ENCODE data around the gene TASP1.
"Not testable (repeated sequence)": the region's sequence is repeated elsewhere in the genome, so short reads cannot be mapped to it uniquely, and the experiment has no call there.

TASP1 gene

DNA sequence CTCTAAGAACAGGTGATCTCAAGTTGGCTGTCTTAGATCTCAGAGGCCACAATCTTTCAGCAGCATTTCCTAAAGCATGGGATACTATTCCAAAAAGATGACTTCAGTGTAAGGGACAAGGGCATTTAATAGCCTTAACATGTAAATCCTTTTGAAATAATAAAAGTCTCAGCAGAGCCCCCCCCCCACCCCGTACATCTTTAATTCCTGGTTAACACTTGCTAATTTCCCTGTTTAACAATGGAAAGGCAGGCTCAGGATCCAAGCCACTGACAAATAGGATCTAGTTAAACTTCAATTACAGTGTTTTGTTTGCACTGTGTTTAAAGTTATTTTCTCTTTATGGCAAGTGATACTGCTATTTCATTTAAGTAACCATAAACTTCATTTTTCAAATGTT, 12.0 kb downstream of the TASP1 start:
- H3K27ac Mint-ChIP-seq: no peak overlapping the region
- peaks cover 14% of the 10 kb centered on the region for H3K36me3 Mint-ChIP-seq (ENCODE audit: low read depth)
- H3K4me1 Mint-ChIP-seq (ENCODE audit: low read depth): no peaks in the 10 kb centered on the region
- no peaks in the 10 kb centered on the region for H3K9me3 Mint-ChIP-seq
- H3K27me3 Mint-ChIP-seq (ENCODE audit: low read depth): no peaks in the 10 kb centered on the region
- DNase-seq (ENCODE audit: low spot score): no peak
- H3K4me3 Mint-ChIP-seq: no peak overlapping the region

DNA sequence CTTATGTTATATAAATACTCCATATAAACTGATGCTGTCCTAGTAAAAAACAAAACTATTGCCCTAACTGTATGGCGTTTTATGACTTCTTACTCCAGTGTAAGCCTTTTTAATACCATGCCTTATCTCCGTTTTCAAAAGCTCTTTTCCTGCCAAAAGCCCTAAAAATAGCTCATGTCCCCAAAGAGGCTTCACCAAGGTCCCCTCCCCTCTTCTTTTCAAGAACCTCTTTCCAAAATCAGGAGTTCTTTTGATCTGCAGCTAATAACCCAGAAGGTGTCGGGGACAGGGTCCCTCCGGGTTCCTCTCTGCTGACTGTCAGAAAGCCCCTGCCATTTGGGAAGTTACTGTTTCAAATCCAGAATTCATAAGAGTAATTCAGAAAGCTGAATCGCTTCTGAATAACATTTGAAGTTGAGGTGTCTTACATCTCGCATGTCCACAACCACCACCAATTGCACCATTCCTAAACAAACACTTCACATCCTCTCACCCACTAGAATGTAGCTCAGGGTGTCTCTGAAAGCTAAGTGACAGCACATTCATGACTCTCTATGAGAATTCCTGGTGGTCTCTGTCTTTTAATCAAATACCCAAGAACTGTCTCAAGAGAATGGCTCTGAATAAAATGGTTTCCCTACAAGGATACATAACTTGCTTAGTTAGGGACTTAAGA, 13.3 kb downstream of the TASP1 start:
- H3K9me3 Mint-ChIP-seq: no peaks in the 10 kb centered on the region
- DNase-seq (ENCODE audit: low spot score): no peak
- H3K4me1 Mint-ChIP-seq (ENCODE audit: low read depth): no peaks in the 10 kb centered on the region
- H3K4me3 Mint-ChIP-seq: no peak overlapping the region
- no peak overlapping the region for H3K27ac Mint-ChIP-seq
- H3K27me3 Mint-ChIP-seq (ENCODE audit: low read depth): no peaks in the 10 kb centered on the region
- H3K36me3 Mint-ChIP-seq (ENCODE audit: low read depth): peaks cover 14% of the 10 kb centered on the region

DNA sequence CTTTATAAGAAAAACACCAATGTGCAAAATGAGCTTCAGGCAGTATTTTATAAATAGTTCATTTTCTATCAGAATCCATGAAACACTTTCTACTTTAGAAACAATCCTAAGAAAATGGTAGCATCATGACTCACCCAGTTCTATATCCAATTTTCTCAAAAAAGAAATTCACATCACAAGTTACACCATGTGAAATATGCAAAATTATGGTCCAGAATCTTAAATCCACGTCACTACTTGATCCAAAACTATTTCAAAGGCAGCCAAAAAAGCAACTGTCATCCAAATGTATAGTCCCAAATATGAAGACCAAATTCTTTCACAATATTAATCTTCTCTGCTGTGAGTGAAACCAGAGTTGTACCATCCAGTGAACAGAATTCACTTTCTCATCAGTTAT, 19.3 kb downstream of the TASP1 start:
- not testable (repeated sequence) for H3K36me3 Mint-ChIP-seq (ENCODE audit: low read depth); H3K4me3 Mint-ChIP-seq; H3K4me1 Mint-ChIP-seq (ENCODE audit: low read depth); H3K9me3 Mint-ChIP-seq; H3K27me3 Mint-ChIP-seq (ENCODE audit: low read depth); H3K27ac Mint-ChIP-seq; DNase-seq (ENCODE audit: low spot score)

DNA sequence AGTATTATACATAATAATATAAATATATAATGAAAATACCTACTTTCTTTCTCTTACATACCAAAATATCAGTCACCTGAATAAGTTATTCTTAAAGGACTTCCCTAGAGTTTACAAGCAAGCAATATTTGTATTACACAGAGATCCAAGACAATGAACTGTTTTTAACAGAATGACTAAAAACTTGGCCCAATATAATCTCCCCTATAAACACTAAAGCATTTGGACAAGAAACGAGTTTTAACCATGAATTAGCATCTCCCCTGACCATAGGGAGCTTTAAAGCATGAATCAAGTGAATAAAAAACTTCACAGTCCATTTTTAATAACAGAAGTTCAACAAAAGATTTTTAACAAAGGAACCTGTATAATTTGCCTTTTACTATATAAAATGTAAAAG, 20.3 kb downstream of the TASP1 start:
- not testable (repeated sequence) for H3K27me3 Mint-ChIP-seq (ENCODE audit: low read depth); H3K36me3 Mint-ChIP-seq (ENCODE audit: low read depth); DNase-seq (ENCODE audit: low spot score); H3K27ac Mint-ChIP-seq; H3K4me3 Mint-ChIP-seq; H3K4me1 Mint-ChIP-seq (ENCODE audit: low read depth); H3K9me3 Mint-ChIP-seq

DNA sequence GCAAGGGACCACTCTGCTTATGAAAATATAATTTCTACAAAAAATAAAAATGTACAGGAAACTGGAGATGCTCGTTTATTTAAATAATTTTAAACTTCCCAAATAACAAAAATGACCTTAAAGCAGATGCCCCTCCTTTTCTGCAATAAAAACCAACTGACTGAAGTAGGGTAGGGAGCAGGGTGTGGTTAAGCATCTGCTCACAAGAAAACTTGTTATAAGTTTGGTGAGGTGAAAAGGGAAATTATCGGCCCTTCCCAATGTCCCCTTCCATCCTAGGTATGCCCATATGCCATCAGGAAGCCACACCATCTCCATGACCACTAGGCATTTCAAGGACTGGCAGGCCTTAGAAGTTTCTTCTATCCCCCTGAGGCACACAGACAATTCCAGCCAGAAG, 21.1 kb downstream of the TASP1 start:
- H3K27ac Mint-ChIP-seq; H3K27me3 Mint-ChIP-seq (ENCODE audit: low read depth); H3K36me3 Mint-ChIP-seq (ENCODE audit: low read depth); H3K4me1 Mint-ChIP-seq (ENCODE audit: low read depth); H3K9me3 Mint-ChIP-seq; DNase-seq (ENCODE audit: low spot score); H3K4me3 Mint-ChIP-seq: not testable (repeated sequence)

DNA sequence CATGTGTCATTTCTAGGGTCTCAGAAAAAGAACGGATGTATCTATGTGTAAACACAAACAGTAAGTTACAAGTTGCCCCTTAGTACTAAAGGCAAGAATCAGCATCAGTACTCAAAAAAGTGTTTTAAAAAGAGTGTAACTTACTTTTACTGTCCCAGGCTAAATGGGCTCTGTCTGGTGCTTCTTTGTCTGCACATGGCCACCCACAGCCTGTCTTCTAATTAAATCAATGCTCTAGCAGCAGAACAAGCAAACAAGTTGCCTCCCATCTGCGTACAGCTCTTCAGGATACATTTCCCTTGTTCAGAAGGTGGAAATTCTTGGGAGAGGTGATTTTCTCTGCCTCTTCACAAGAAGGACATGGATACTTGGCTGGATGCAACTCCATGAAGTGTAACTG, 22.0 kb downstream of the TASP1 start:
- not testable (repeated sequence) for DNase-seq (ENCODE audit: low spot score); H3K4me1 Mint-ChIP-seq (ENCODE audit: low read depth); H3K36me3 Mint-ChIP-seq (ENCODE audit: low read depth); H3K27me3 Mint-ChIP-seq (ENCODE audit: low read depth); H3K27ac Mint-ChIP-seq; H3K9me3 Mint-ChIP-seq; H3K4me3 Mint-ChIP-seq

DNA sequence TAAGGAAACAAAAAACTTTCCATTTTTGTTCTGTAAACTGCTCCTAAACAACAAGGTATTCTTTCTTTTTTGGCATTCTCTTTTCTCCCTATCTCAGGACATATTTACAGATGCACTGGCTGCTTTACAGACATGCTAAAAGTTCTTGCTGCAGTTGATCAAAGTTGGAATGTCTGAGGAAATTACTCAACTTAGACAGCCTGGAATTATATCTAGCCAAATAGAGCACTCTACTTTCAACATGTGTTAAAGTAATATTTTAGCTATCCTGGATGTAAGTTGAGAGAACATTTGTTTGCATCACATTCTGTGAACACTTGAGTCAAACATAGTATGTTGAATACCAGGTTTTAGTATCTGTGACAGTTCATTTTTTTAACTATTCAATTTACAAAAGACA, 24.8 kb downstream of the TASP1 start:
- Mint-ChIP-seq H3K27ac (no peak overlapping the region), H3K36me3 (ENCODE audit: low read depth) (peaks cover 7% of the 10 kb centered on the region), H3K4me1 (ENCODE audit: low read depth) (no peaks in the 10 kb centered on the region), H3K9me3 (no peaks in the 10 kb centered on the region), H3K27me3 (ENCODE audit: low read depth) (no peaks in the 10 kb centered on the region), H3K4me3 (no peak overlapping the region)
- DNase-seq (ENCODE audit: low spot score): no peak

DNA sequence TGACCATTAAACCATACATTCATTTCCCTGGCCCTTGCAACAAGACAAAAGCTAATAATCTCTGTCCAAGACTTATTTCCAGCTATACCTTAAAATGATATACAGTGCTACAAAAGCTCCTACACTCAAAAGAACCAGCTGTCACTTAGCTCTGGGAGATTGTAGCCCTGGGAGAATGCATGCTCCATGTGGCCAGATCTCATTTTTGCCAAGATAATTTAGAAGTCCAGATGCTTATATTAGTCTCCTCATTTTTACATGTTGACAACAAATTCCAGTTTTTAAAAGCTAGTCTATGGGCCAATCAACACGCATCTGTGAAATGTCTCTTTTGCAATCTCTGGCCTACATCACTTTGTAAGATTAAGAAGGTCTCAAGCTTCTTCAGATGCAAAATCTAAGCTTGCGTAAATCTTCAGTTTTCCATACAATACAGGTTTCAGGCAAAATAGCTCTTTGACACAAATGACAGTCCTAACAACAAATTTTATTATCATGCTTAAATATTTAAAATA, 27.1 kb downstream of the TASP1 start:
- Mint-ChIP-seq H3K36me3 (ENCODE audit: low read depth) (peaks cover 7% of the 10 kb centered on the region), H3K4me3 (no peak overlapping the region), H3K4me1 (ENCODE audit: low read depth) (no peaks in the 10 kb centered on the region), H3K27ac (no peak overlapping the region), H3K9me3 (no peaks in the 10 kb centered on the region), H3K27me3 (ENCODE audit: low read depth) (no peaks in the 10 kb centered on the region)
- DNase-seq (ENCODE audit: low spot score): no peak

DNA sequence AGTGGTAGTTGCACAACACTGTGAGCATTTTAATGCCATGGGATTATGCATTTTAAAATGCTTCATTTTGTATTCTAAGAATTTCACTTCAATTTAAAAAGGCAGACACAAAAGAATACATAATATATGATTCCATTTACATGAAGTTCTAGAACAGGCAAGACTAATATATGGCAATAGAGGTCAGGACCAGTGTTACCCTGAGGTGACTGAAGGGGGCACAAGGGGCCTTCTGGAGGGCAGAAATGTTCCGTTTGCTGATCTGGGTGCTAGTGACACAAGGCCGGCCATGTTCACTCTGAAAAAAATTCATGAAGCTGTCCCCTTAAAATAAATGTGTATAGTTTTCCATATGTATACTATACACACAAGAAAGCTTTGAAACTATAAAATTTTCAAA, 28.5 kb downstream of the TASP1 start:
- Mint-ChIP-seq H3K27me3 (ENCODE audit: low read depth) (no peaks in the 10 kb centered on the region), H3K4me3 (no peak overlapping the region), H3K36me3 (ENCODE audit: low read depth) (peaks cover 2% of the 10 kb centered on the region), H3K9me3 (no peaks in the 10 kb centered on the region), H3K4me1 (ENCODE audit: low read depth) (no peaks in the 10 kb centered on the region), H3K27ac (no peak overlapping the region)
- no peak for DNase-seq (ENCODE audit: low spot score)

DNA sequence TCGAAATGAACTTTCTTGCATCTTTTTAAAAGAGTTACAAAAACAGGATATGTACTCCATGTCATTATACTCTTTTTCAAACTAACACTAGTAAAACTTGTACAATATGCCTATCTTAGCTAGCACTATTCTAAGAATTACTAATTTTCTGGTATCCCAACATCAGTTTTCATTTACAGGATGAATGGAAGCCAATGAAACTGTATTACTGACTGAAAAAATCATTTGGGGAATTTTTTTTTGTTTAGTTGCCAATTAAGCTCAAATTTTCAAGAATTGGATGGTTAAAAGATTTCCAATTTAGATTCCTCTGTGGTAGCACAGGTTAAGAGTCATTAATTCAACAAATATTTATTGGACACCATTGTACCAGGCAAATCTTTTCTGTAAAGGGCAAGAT, 30.7 kb downstream of the TASP1 start:
- Mint-ChIP-seq H3K4me3 (no peak overlapping the region), H3K27me3 (ENCODE audit: low read depth) (no peaks in the 10 kb centered on the region), H3K27ac (no peak overlapping the region), H3K4me1 (ENCODE audit: low read depth) (no peaks in the 10 kb centered on the region), H3K36me3 (ENCODE audit: low read depth) (peaks cover 5% of the 10 kb centered on the region), H3K9me3 (no peaks in the 10 kb centered on the region)
- DNase-seq (ENCODE audit: low spot score): no peak

DNA sequence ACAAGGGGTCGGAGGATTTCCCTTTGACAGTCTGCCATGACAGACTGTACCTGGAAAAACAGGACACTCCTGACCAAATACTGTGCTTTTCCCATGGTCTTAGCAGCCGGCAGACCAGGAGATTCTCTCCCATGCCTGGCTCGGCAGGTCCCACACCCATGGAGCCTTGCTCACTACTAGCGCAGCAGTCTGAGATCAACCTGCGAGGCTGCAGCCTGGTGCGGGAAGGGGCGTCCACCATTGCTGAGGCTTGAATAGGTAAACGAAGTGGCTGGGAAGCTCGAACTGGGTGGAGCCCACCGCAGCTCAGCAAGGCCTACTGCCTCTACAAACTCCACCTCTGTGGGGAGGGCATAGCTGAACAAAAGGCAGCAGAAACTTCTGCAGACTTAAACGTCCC, 45.3 kb downstream of the TASP1 start:
- not testable (repeated sequence) for H3K9me3 Mint-ChIP-seq; H3K27ac Mint-ChIP-seq; H3K4me1 Mint-ChIP-seq (ENCODE audit: low read depth); H3K4me3 Mint-ChIP-seq; H3K36me3 Mint-ChIP-seq (ENCODE audit: low read depth); H3K27me3 Mint-ChIP-seq (ENCODE audit: low read depth); DNase-seq (ENCODE audit: low spot score)

DNA sequence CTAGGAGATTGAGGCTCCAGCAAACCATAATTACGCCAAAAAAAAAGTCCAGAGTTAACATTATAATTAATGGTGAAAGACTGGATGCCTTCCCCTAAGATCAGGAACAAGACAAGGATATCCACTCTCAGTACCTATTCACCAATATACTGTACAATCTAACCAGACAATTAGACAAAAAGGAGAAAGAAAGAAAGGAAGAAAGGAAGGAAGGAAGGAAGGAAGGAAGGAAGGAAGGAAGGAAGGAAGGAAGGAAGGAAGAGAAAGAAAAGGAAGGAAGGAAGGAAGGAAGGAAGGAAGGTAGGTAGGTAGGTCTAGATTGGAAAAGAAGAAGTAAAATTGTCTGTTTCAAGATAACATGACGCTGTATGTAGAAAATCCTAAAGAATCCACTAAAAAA, 50.7 kb downstream of the TASP1 start:
- Mint-ChIP-seq H3K9me3 (peaks cover 12% of the 10 kb centered on the region), H3K4me1 (ENCODE audit: low read depth) (no peaks in the 10 kb centered on the region), H3K27me3 (ENCODE audit: low read depth) (no peaks in the 10 kb centered on the region), H3K27ac (no peak overlapping the region), H3K36me3 (ENCODE audit: low read depth) (peaks cover 12% of the 10 kb centered on the region), H3K4me3 (no peak overlapping the region)
- no peak for DNase-seq (ENCODE audit: low spot score)

DNA sequence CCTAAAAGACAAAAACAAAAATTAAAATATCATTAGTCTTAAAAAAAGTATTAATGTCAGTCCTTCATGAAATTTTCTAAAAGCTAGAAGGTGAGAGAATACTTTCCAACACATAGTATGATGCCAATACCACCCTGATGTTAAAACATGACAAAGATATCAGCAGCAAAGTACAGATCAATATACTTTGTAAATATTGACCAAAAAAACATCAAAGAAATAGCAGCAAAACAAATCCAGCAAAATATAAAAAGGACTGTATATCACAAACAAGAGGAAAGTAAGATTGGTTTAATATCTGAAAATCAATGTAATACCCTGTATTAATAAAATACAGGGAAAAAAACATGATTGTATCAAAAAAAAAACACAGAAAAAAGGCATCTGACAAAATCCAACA, 51.4 kb downstream of the TASP1 start:
- Mint-ChIP-seq H3K27me3 (ENCODE audit: low read depth) (no peaks in the 10 kb centered on the region), H3K9me3 (peaks cover 12% of the 10 kb centered on the region), H3K36me3 (ENCODE audit: low read depth) (peaks cover 15% of the 10 kb centered on the region), H3K27ac (no peak overlapping the region), H3K4me3 (no peak overlapping the region), H3K4me1 (ENCODE audit: low read depth) (no peaks in the 10 kb centered on the region)
- no peak for DNase-seq (ENCODE audit: low spot score)

DNA sequence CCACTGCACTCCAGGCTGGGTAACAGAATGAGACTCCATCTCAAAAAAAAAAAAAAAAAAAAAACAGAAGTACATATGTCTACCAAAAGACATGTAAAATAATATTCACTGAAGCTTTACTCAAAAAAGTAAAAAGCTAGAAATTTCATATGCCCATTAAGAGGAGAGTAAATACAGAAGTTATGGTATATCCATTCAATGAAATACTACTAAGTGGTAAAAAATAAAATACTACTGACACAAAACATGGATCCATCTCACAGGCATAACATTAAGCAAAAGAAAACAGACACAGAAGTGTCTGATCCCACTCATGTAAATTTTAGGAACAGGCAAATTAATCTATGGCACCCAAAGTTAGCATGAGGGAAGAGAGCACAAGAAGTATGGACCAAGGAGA, 52.6 kb downstream of the TASP1 start:
- Mint-ChIP-seq H3K27me3 (ENCODE audit: low read depth) (no peaks in the 10 kb centered on the region), H3K4me1 (ENCODE audit: low read depth) (no peaks in the 10 kb centered on the region), H3K27ac (no peak overlapping the region), H3K4me3 (no peak overlapping the region), H3K36me3 (ENCODE audit: low read depth) (peaks cover 15% of the 10 kb centered on the region), H3K9me3 (peaks cover 12% of the 10 kb centered on the region)
- DNase-seq (ENCODE audit: low spot score): no peak

DNA sequence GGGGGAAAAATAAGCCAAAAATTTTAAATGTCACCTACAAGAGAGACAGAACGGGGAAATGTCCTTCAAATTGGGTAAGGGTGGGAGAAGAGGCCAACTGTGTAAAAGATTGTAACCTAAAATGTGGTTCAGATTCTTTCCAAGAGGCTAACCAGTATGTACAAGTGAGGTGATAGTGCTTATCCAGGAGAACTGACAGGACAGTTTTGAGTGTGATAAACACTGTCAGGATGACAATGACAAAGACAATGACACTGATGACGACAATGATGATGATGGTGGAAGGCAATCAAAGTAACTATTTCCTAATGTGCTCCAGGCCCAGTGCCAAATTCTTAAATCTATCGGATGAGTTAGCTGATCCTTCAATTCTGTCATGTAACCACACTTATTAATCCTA, 57.3 kb downstream of the TASP1 start:
- H3K36me3 Mint-ChIP-seq (ENCODE audit: low read depth): peaks cover 15% of the 10 kb centered on the region
- no peak overlapping the region for H3K4me3 Mint-ChIP-seq
- peaks cover 12% of the 10 kb centered on the region for H3K9me3 Mint-ChIP-seq
- H3K27ac Mint-ChIP-seq: no peak overlapping the region
- no peak for DNase-seq (ENCODE audit: low spot score)
- H3K4me1 Mint-ChIP-seq (ENCODE audit: low read depth): no peaks in the 10 kb centered on the region
- H3K27me3 Mint-ChIP-seq (ENCODE audit: low read depth): no peaks in the 10 kb centered on the region
